Vagina (tissue), 2 donors: Measurements from ENCODE around the gene CCNA1.

Source experiments
- POLR2A ChIP-seq, 2 donors: fragments of 450-650 bp; IDR thresholded peaks; one replicate each; pipeline ENCODE4 v1.6.1; 2017; ENCODE audit warnings: antibody characterized with exemption in 2 of 2, mild to moderate bottlenecking in 2 of 2, moderate library complexity in 2 of 2
- POLR2AphosphoS5 ChIP-seq, 2 donors: sonication (generic); formaldehyde crosslinking; IDR thresholded peaks; one replicate each; pipeline ENCODE4 v1.9.0; 2017; ENCODE audit warnings: antibody characterized with exemption in 2 of 2, mild to moderate bottlenecking in 2 of 2, low read depth in 1 of 2; ENCODE audit not compliant: insufficient read depth in 1 of 2
- TF ChIP-seq, protein P1 (sequence below), 3 experiments: fragments of 450-650 bp in 2 of 3; fragments of 200-600 bp in 1 of 3; sonication (generic) in 1 of 3; IDR thresholded peaks; one replicate each; pipeline ENCODE4 v1.5.1; 2017 to 2019; ENCODE audit warnings: antibody characterized with exemption in 3 of 3, mild to moderate bottlenecking in 2 of 3, moderate library complexity in 2 of 3

DNA sequence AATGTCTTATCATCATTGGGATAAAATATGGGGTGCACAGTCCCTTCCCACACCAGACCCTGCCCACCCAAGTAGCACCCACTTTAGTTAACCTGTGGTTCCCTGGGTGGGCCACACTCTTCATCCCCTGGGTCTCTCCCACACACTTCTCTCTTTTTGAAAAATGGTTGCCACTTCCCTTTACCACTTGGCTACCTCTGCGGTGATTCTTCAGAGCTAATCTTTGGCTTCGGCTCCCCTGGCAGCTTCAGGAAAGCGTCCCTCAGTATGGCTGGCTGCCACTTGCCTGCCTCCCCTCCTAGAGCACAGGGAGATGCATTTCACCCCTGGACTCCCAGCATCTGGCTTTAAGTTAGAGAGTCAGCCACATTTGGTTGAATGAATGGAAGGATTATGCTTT, 18.2 kb downstream of the CCNA1 start:
- TF ChIP-seq, protein P1, sequence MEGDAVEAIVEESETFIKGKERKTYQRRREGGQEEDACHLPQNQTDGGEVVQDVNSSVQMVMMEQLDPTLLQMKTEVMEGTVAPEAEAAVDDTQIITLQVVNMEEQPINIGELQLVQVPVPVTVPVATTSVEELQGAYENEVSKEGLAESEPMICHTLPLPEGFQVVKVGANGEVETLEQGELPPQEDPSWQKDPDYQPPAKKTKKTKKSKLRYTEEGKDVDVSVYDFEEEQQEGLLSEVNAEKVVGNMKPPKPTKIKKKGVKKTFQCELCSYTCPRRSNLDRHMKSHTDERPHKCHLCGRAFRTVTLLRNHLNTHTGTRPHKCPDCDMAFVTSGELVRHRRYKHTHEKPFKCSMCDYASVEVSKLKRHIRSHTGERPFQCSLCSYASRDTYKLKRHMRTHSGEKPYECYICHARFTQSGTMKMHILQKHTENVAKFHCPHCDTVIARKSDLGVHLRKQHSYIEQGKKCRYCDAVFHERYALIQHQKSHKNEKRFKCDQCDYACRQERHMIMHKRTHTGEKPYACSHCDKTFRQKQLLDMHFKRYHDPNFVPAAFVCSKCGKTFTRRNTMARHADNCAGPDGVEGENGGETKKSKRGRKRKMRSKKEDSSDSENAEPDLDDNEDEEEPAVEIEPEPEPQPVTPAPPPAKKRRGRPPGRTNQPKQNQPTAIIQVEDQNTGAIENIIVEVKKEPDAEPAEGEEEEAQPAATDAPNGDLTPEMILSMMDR (IDR thresholded peaks at IDR 0.05): no peak
- TF ChIP-seq POLR2A (IDR thresholded peaks at IDR 0.05) (no peak), POLR2AphosphoS5 (IDR thresholded peaks at IDR 0.05; ENCODE audit: insufficient read depth in 1 of 2, low read depth in 1 of 2) (no peak)
